HCT116 (cell line): Measurements from ENCODE around the gene SGMS2. TPM values are rescaled to one million over a fixed set of nuclear protein-coding genes. Genes with fewer than 3 reads are reported as not detected.

Experiments
- ATAC-seq: fragments of 200-7000 bp; cut with Tn5 transposase; 2 replicates; pipeline ENCODE4 v1.9.1; 2020; ENCODE audit warnings: mild to moderate bottlenecking, moderate library complexity
- BruUV-seq: library from RNA; stranded (reverse); fragments of 400-500 nt; replicated peaks from 2 replicates; lab custom pipeline; 2021; lab: Mats Ljungman, UMichigan
- CTCF ChIA-PET: fragments of 300-600 bp; sonication (Branson Sonifier 250); formaldehyde crosslinking; loops from one replicate; lab custom pipeline; 2021; ENCODE audit warnings: antibody characterized with exemption; lab: Charles Lee
- POLR2A ChIA-PET: fragments of 300-600, 350-600 bp; sonication (Branson Sonifier 250); formaldehyde crosslinking; loops from one replicate; lab custom pipeline; 2021; ENCODE audit warnings: antibody characterized with exemption; lab: Charles Lee
- RAD21 ChIA-PET, 2 experiments: fragments of 300-600 bp; sonication (Branson Sonifier 250); formaldehyde crosslinking; loops; one replicate each; lab custom pipeline; 2023; ENCODE audit warnings: low total read pairs in 2 of 2; ENCODE audit not compliant: uncharacterized antibody in 2 of 2, unreplicated experiment in 2 of 2, low non-redundant PET in 1 of 2; lab: Charles Lee
- DNase-seq: peaks from one replicate; pipeline ENCODE4 v3.0.0-alpha.2; 2010; ENCODE audit warnings: low read depth, low spot score
- H2AFZ ChIP-seq: fragments of 200-600 bp; shearing (Covaris generic), sonication (generic); 2 replicates; pipeline ENCODE4 v1.6.1; 2017; ENCODE audit warnings: low read depth, mixed run types, mixed read lengths, antibody characterized with exemption, low read length; ENCODE audit not compliant: poor library complexity, severe bottlenecking
- H3K27ac ChIP-seq: 2 replicates; pipeline ENCODE4 v1.5.1; 2012; ENCODE audit warnings: low read depth, low read length
- H3K27me3 ChIP-seq: fragments of 200-600 bp; sonication (generic); 2 replicates; pipeline ENCODE4 v1.6.1; 2016; ENCODE audit warnings: mixed run types, low read length, mixed read lengths; ENCODE audit not compliant: insufficient read depth
- H3K36me3 ChIP-seq, 2 experiments: fragments of 200-500 bp in 1 of 2; fragments of 200-600 bp in 1 of 2; sonication (Bioruptor generic) in 1 of 2; sonication (generic) in 1 of 2; 2 replicates each; pipeline versions ENCODE4 v1.5.1 to v1.6.1; 2014 to 2016; ENCODE audit warnings: low read length in 2 of 2, inconsistent platforms in 1 of 2, mixed read lengths in 1 of 2, mixed run types in 1 of 2; ENCODE audit not compliant: insufficient read depth in 2 of 2, control insufficient read depth in 1 of 2
- H3K4me1 ChIP-seq, 2 experiments: fragments of 200-600 bp in 1 of 2; sonication (generic) in 1 of 2; 2 replicates each; pipeline versions ENCODE4 v1.5.1 to v1.6.1; 2012 to 2017; ENCODE audit warnings: low read length in 2 of 2, inconsistent platforms in 1 of 2, mild to moderate bottlenecking in 1 of 2, mixed read lengths in 1 of 2, mixed run types in 1 of 2, moderate library complexity in 1 of 2; ENCODE audit not compliant: insufficient read depth in 2 of 2, control insufficient read depth in 1 of 2
- H3K4me2 ChIP-seq: fragments of 200-600 bp; sonication (generic); 2 replicates; pipeline ENCODE4 v1.6.1; 2017; ENCODE audit warnings: mixed run types, low read length, mixed read lengths
- H3K4me3 ChIP-seq, 2 experiments: fragments of 200-600 bp in 1 of 2; sonication (generic) in 1 of 2; replicated peaks in 1 of 2; 2 replicates each; pipeline ENCODE4 v1.5.1; 2011 to 2016; ENCODE audit warnings: low read length in 2 of 2, control low read depth in 1 of 2, low read depth in 1 of 2, mild to moderate bottlenecking in 1 of 2, mixed read lengths in 1 of 2, mixed run types in 1 of 2
- H3K79me2 ChIP-seq: fragments of 200-600 bp; sonication (generic); 2 replicates; pipeline ENCODE4 v1.6.1; 2017; ENCODE audit warnings: mild to moderate bottlenecking, mixed run types, low read length, moderate library complexity, mixed read lengths; ENCODE audit not compliant: insufficient read depth
- H3K9ac ChIP-seq: fragments of 200-600 bp; sonication (generic); 2 replicates; pipeline ENCODE4 v1.6.1; 2016; ENCODE audit warnings: low read length, mixed read lengths
- H3K9me2 ChIP-seq: fragments of 200-600 bp; sonication (generic), shearing (Covaris generic); 2 replicates; pipeline ENCODE4 v1.6.1; 2017; ENCODE audit warnings: mixed run types, mild to moderate bottlenecking, moderate library complexity; ENCODE audit not compliant: insufficient read depth
- H3K9me3 ChIP-seq, 2 experiments: fragments of 200-500 bp in 1 of 2; fragments of 200-600 bp in 1 of 2; sonication (Bioruptor generic) in 1 of 2; sonication (generic) in 1 of 2; 2 replicates each; pipeline ENCODE4 v1.6.1; 2014 to 2017; ENCODE audit warnings: low read length in 2 of 2, mixed read lengths in 2 of 2, inconsistent platforms in 1 of 2, low read depth in 1 of 2, mild to moderate bottlenecking in 1 of 2, mixed run types in 1 of 2, moderate library complexity in 1 of 2; ENCODE audit not compliant: control insufficient read depth in 1 of 2, insufficient read depth in 1 of 2
- H4K20me1 ChIP-seq: fragments of 200-600 bp; sonication (generic), shearing (Covaris generic); 2 replicates; pipeline ENCODE4 v1.6.1; 2017; ENCODE audit warnings: mixed run types, mild to moderate bottlenecking, moderate library complexity; ENCODE audit not compliant: insufficient read depth
- EZH2phosphoT487 ChIP-seq: fragments of 200-600 bp; IDR thresholded peaks from 2 replicates; pipeline ENCODE4 v1.6.1; 2018; ENCODE audit warnings: antibody characterized with exemption, borderline replicate concordance
- FOSL1 ChIP-seq: IDR thresholded peaks from 2 replicates; pipeline ENCODE4 v1.6.1; 2012; ENCODE audit warnings: low read depth
- MAX ChIP-seq: IDR thresholded peaks from 2 replicates; pipeline ENCODE4 v1.6.1; 2012
- POLR2AphosphoS5 ChIP-seq: IDR thresholded peaks from 2 replicates; pipeline ENCODE4 v1.6.1; 2011; ENCODE audit warnings: mild to moderate bottlenecking, low read depth, low read length, moderate library complexity
- TCF7L2 ChIP-seq: IDR thresholded peaks from 2 replicates; pipeline ENCODE4 v1.7.0; 2011; ENCODE audit warnings: borderline replicate concordance, inconsistent platforms; ENCODE audit not compliant: insufficient read depth, insufficient read length; ENCODE audit errors: extremely low read depth
- intact Hi-C: fragments of 100-400 bp; cut with micrococcal nuclease; formaldehyde crosslinking; loops from 2 replicates; pipeline ENCODE4 v1.10.0; 2022
- total RNA-seq: library from RNA; stranded (reverse); gene quantifications from one replicate; pipeline ENCODE4 v1.2.1, GENCODE V29; 2021; ENCODE audit not compliant: unreplicated experiment

Gene SGMS2
- total RNA-seq, 1 experiment from 2014 or later: 36.6 TPM

GRCh38 chr4:107956011-107956410 is 131.3 kb downstream of the SGMS2 start:
- Histone ChIP-seq H3K27me3 (no peaks in the 10 kb centered on the region), H3K4me3 (no peak overlapping the region), H3K9me3 (0 out of 4 replicates have a peak, but pooled peaks cover 0 to 3% of the 10 kb centered on the region in 2 experiments)
- intact Hi-C loops: no loop called here
- no peak for ATAC-seq
- TF ChIP-seq FOSL1: no peak
- TF ChIP-seq MAX: no peak
- no peak for TF ChIP-seq TCF7L2
- no peak for TF ChIP-seq POLR2AphosphoS5
- no peak for TF ChIP-seq EZH2phosphoT487
- TF ChIP-seq, all 23 proteins: peak for 0
- BruUV-seq: no TSS peak
- no peaks in the 10 kb centered on the region for H3K9me2 ChIP-seq
- no peak overlapping the region for H3K4me2 ChIP-seq
- H3K4me1 ChIP-seq: no peaks in the 10 kb centered on the region
- no peak overlapping the region for H3K27ac ChIP-seq
- no peak for DNase-seq
- ChIA-PET RAD21 (no interaction called here), POLR2A (no interaction called here), CTCF (no interaction called here)
- H3K36me3 ChIP-seq: no peaks in the 10 kb centered on the region
- H2AFZ ChIP-seq: no peak overlapping the region
- H3K9ac ChIP-seq: no peak overlapping the region
- no peaks in the 10 kb centered on the region for H3K79me2 ChIP-seq
- no peaks in the 10 kb centered on the region for H4K20me1 ChIP-seq

Other genes starting within 250 kb of the SGMS2 start
- gene PAPSS1, start 104.7 kb upstream of the SGMS2 start, total RNA-seq: 59.0 TPM
- gene CYP2U1, start 106.6 kb downstream of the SGMS2 start, total RNA-seq: 4.0 TPM
- 30.2 TPM for gene HADH, start 165.0 kb downstream of the SGMS2 start, total RNA-seq